ENCODE results near the gene ATP6V1B1.

- TF ChIP-seq CTCF (IDR thresholded peaks at IDR 0.05) (no peak), POLR2A (IDR thresholded peaks at IDR 0.05) (no peak)
These were observed 46.0 kb upstream of the ATP6V1B1 start for GRCh38 chr2:70889716-70890037.
